HG03108 (cell line): ENCODE results near the gene SEC16B.
A peak's percentile ranks its signal among the peaks of the same experiment; 100 is the strongest.

Experiments used
- ATAC-seq: cut with Tn5 transposase; IDR thresholded peaks from one replicate; pipeline ENCODE4 v1.9.1; 2021; ENCODE audit warnings: moderate library complexity; ENCODE audit not compliant: unreplicated experiment

SEC16B gene

GRCh38 chr1:177945943-177946650 is 23.8 kb downstream of the SEC16B start:
- peak; percentile 67 for ATAC-seq

GRCh38 chr1:177944016-177944949 is 25.6 kb downstream of the SEC16B start:
- no peak for ATAC-seq

GRCh38 chr1:177941976-177942375 is 27.9 kb downstream of the SEC16B start:
- no peak for ATAC-seq

- no peak for ATAC-seq
These were observed 29.2 kb downstream of the SEC16B start for GRCh38 chr1:177940682-177941081.

- ATAC-seq: no peak
These were observed 31.9 kb downstream of the SEC16B start for GRCh38 chr1:177937931-177938330.

GRCh38 chr1:177937174-177937770 is 32.6 kb downstream of the SEC16B start:
- ATAC-seq: no peak

GRCh38 chr1:177935638-177936415 is 34.0 kb downstream of the SEC16B start:
- ATAC-seq: no peak

- no peak for ATAC-seq
These were observed 34.9 kb downstream of the SEC16B start for GRCh38 chr1:177934927-177935326.

GRCh38 chr1:177934461-177934860 is 35.4 kb downstream of the SEC16B start:
- no peak for ATAC-seq

- ATAC-seq: no peak
These were observed 36.0 kb downstream of the SEC16B start for GRCh38 chr1:177933881-177934280.

GRCh38 chr1:177932123-177932522 is 37.7 kb downstream of the SEC16B start:
- ATAC-seq: no peak

GRCh38 chr1:177928952-177929351 is 40.9 kb downstream of the SEC16B start:
- no peak for ATAC-seq

GRCh38 chr1:177928194-177928593 is 41.7 kb downstream of the SEC16B start:
- no peak for ATAC-seq

- ATAC-seq: no peak
These were observed 42.7 kb downstream of the SEC16B start for GRCh38 chr1:177927021-177927596.

GRCh38 chr1:177926201-177926600 is 43.7 kb downstream of the SEC16B start:
- ATAC-seq: no peak

- ATAC-seq: no peak
These were observed 44.9 kb downstream of the SEC16B start for GRCh38 chr1:177925006-177925405.

GRCh38 chr1:177923441-177923840 is 46.4 kb downstream of the SEC16B start:
- ATAC-seq: no peak

GRCh38 chr1:177922209-177922608 is 47.6 kb downstream of the SEC16B start:
- no peak for ATAC-seq

GRCh38 chr1:177921590-177921989 is 48.3 kb downstream of the SEC16B start:
- ATAC-seq: no peak

- ATAC-seq: no peak
These were observed 49.8 kb downstream of the SEC16B start for GRCh38 chr1:177920091-177920490.

- no peak for ATAC-seq
These were observed 54.2 kb downstream of the SEC16B start for GRCh38 chr1:177915641-177916040.
